Keratinocyte (primary cell): ENCODE data around the gene S100A12. TPM values are rescaled to one million over a fixed set of nuclear protein-coding genes. Genes with fewer than 3 reads are reported as not detected.

Source experiments
- DNase-seq: peaks from one replicate; pipeline ENCODE4 v3.0.0-alpha.2; 2011; ENCODE audit warnings: low read depth, missing footprints, low spot score
- FAIRE-seq: peaks from 2 replicates; lab custom pipeline; 2011; peaks lifted over from hg19 to GRCh38; lab: Jason Lieb, UNC
- H2AFZ ChIP-seq: 2 replicates; pipeline ENCODE4 v1.6.0; 2012; ENCODE audit warnings: low read length, control low read depth, inconsistent platforms; ENCODE audit not compliant: control insufficient read depth
- H3K27ac ChIP-seq: 2 replicates; pipeline ENCODE4 v1.5.1; 2011; ENCODE audit warnings: low read length; ENCODE audit not compliant: control insufficient read depth, insufficient read depth
- H3K27me3 ChIP-seq: 3 replicates; pipeline ENCODE4 v1.6.0; 2011; ENCODE audit warnings: low read length; ENCODE audit not compliant: control insufficient read depth, insufficient read depth; ENCODE audit errors: extremely low read depth
- H3K36me3 ChIP-seq, 2 experiments: 2 replicates in 1 of 2; 3 replicates in 1 of 2; pipeline ENCODE4 v1.5.1; 2011; ENCODE audit warnings: low read length in 2 of 2, mild to moderate bottlenecking in 1 of 2; ENCODE audit not compliant: control insufficient read depth in 2 of 2, insufficient read depth in 2 of 2; ENCODE audit errors: extremely low read depth in 1 of 2
- H3K4me1 ChIP-seq: 3 replicates; pipeline ENCODE4 v1.5.1; 2011; ENCODE audit warnings: low read length; ENCODE audit not compliant: control insufficient read depth, insufficient read depth; ENCODE audit errors: extremely low read depth
- H3K4me2 ChIP-seq: 3 replicates; pipeline ENCODE4 v1.6.0; 2011; ENCODE audit warnings: low read depth, low read length; ENCODE audit not compliant: control insufficient read depth, insufficient read depth; ENCODE audit errors: extremely low read depth
- H3K4me3 ChIP-seq, 3 experiments: fragments of 200-600 bp in 1 of 3; sonication (generic) in 1 of 3; 2 replicates in 2 of 3; 3 replicates in 1 of 3; pipeline ENCODE4 v1.5.1; 2011 to 2016; ENCODE audit warnings: low read length in 3 of 3, mild to moderate bottlenecking in 3 of 3, control low read depth in 2 of 3, inconsistent platforms in 1 of 3, low read depth in 1 of 3, mixed read lengths in 1 of 3, mixed run types in 1 of 3, moderate library complexity in 1 of 3; ENCODE audit not compliant: control insufficient read depth in 2 of 3, insufficient read depth in 2 of 3; ENCODE audit errors: extremely low read depth in 1 of 3
- H3K79me2 ChIP-seq: 2 replicates; pipeline ENCODE4 v1.6.0; 2012; ENCODE audit warnings: low read length; ENCODE audit not compliant: control insufficient read depth, insufficient read depth
- H3K9ac ChIP-seq: 3 replicates; pipeline ENCODE4 v1.6.0; 2011; ENCODE audit warnings: low read length; ENCODE audit not compliant: control insufficient read depth, insufficient read depth; ENCODE audit errors: extremely low read depth
- H3K9me1 ChIP-seq: 3 replicates; pipeline ENCODE4 v1.6.0; 2011; ENCODE audit warnings: low read length; ENCODE audit not compliant: control insufficient read depth, insufficient read depth; ENCODE audit errors: extremely low read depth
- H3K9me3 ChIP-seq: 2 replicates; pipeline ENCODE4 v1.5.1; 2012; ENCODE audit warnings: low read depth, low read length; ENCODE audit not compliant: control insufficient read depth
- H4K20me1 ChIP-seq: 3 replicates; pipeline ENCODE4 v1.6.0; 2011; ENCODE audit warnings: low read length; ENCODE audit not compliant: control insufficient read depth, insufficient read depth; ENCODE audit errors: extremely low read depth
- CTCF ChIP-seq, 3 experiments: IDR thresholded peaks in 1 of 3; conservative IDR thresholded peaks in 1 of 3; optimal IDR thresholded peaks in 1 of 3; 2 replicates in 2 of 3; 3 replicates in 1 of 3; pipeline versions ENCODE3 to v1.5.1; 2011; ENCODE audit warnings: low read length in 3 of 3, mild to moderate bottlenecking in 3 of 3, moderate library complexity in 2 of 3, control low read depth in 1 of 3, inconsistent platforms in 1 of 3; ENCODE audit not compliant: insufficient read depth in 2 of 3; ENCODE audit errors: extremely low read depth in 1 of 3
- dilution Hi-C: fragments of 300-500 bp; cut with MboI; formaldehyde crosslinking; loops from one replicate; pipeline ENCODE4 v1.7.0; 2020; ENCODE audit warnings: low sequenced_read_pairs; ENCODE audit not compliant: extremely low pct_ligation_motif_present
- polyA plus RNA-seq, 5 experiments: library from polyadenylated mRNA; depleted of rRNA in 3 of 5; stranded (reverse) in 3 of 5; stranded (forward) in 1 of 5; unstranded in 1 of 5; fragments of >200 nt; gene quantifications; 1 replicate in 1 of 5; 2 replicates in 3 of 5; 3 replicates in 1 of 5; pipeline versions ENCODE4 v1.2.1 to v1.2.3, GENCODE V29; 2011 to 2012; ENCODE audit warnings: missing spikeins in 2 of 5, low read depth in 1 of 5, low replicate concordance in 1 of 5

The S100A12 gene
- polyA plus RNA-seq, 1 donor (not counting 4 experiments of a cell fraction or from before 2014, with no cell fraction given), result 1.5 TPM

GRCh38 chr1:153346077-153346723 is 29.2 kb downstream of the S100A12 start:
- FAIRE-seq (no peak), DNase-seq (no peak)
- H3K4me3 ChIP-seq, result no peak overlapping the region
- dilution Hi-C loops, result no loop called here
- no peaks in the 10 kb centered on the region for H3K9me1 ChIP-seq
- H3K9ac ChIP-seq, result no peak overlapping the region
- H3K4me2 ChIP-seq, result no peak overlapping the region
- H3K4me1 ChIP-seq, result peaks cover 25% of the 10 kb centered on the region
- no peak for TF ChIP-seq CTCF (optimal IDR thresholded peaks at IDR 0.05 in 1 of 3, IDR thresholded peaks at IDR 0.05 in 1 of 3, conservative IDR thresholded peaks at IDR 0.05 in 1 of 3; ENCODE audit: extremely low read depth in 1 of 3, insufficient read depth in 2 of 3, low read length in 3 of 3)
- H3K27me3 ChIP-seq, result peaks cover 3% of the 10 kb centered on the region
- H3K27ac ChIP-seq, result no peak overlapping the region
- no peaks in the 10 kb centered on the region for H3K9me3 ChIP-seq
- H4K20me1 ChIP-seq, result no peaks in the 10 kb centered on the region
- H2AFZ ChIP-seq, result no peak overlapping the region
- H3K79me2 ChIP-seq, result no peaks in the 10 kb centered on the region
- H3K36me3 ChIP-seq, result no peaks in the 10 kb centered on the region

GRCh38 chr1:153345187-153346076 is 30.0 kb downstream of the S100A12 start:
- Histone ChIP-seq H2AFZ (no peak overlapping the region), H3K36me3 (no peaks in the 10 kb centered on the region), H3K79me2 (no peaks in the 10 kb centered on the region), H3K4me2 (no peak overlapping the region), H3K9me1 (no peaks in the 10 kb centered on the region), H3K4me3 (no peak overlapping the region), H3K9me3 (no peaks in the 10 kb centered on the region), H3K27me3 (peaks cover 3% of the 10 kb centered on the region), H4K20me1 (no peaks in the 10 kb centered on the region), H3K27ac (no peak overlapping the region), H3K9ac (no peak overlapping the region), H3K4me1 (peaks cover 25% of the 10 kb centered on the region)
- no peak for TF ChIP-seq CTCF (optimal IDR thresholded peaks at IDR 0.05 in 1 of 3, IDR thresholded peaks at IDR 0.05 in 1 of 3, conservative IDR thresholded peaks at IDR 0.05 in 1 of 3; ENCODE audit: extremely low read depth in 1 of 3, insufficient read depth in 2 of 3, low read length in 3 of 3)
- dilution Hi-C loops, result no loop called here
- FAIRE-seq (no peak), DNase-seq (no peak)
